NCI-H1105 treated with DMSO at 0.1 percent for 48 hours (cell line): ENCODE data around the gene UNC45B.
"Not testable (repeated sequence)": the region's sequence is repeated elsewhere in the genome, so short reads cannot be mapped to it uniquely, and the experiment has no call there.

Experiments used
- DNase-seq: peaks from one replicate; lab custom pipeline; 2025; lab: John Stamatoyannopoulos, UW

Gene UNC45B

GRCh38 chr17:35172321-35172720 lies 24.7 kb downstream of the UNC45B start:
- DNase-seq: not testable (repeated sequence)

GRCh38 chr17:35174835-35175334 lies 27.3 kb downstream of the UNC45B start:
- DNase-seq: no peak

GRCh38 chr17:35175638-35176415 lies 28.2 kb downstream of the UNC45B start:
- DNase-seq: no peak

- no peak for DNase-seq
These were observed 29.3 kb downstream of the UNC45B start for GRCh38 chr17:35176897-35177296.

GRCh38 chr17:35179379-35179778 lies 31.8 kb downstream of the UNC45B start:
- DNase-seq: not testable (repeated sequence)

- no peak for DNase-seq
These were observed 35.7 kb downstream of the UNC45B start for GRCh38 chr17:35183332-35183731.

- DNase-seq: no peak
These were observed 36.7 kb downstream of the UNC45B start for GRCh38 chr17:35184274-35184673.

- no peak for DNase-seq
These were observed 38.2 kb downstream of the UNC45B start for GRCh38 chr17:35185849-35186248.

- no peak for DNase-seq
These were observed 39.9 kb downstream of the UNC45B start for GRCh38 chr17:35187481-35187880.

- DNase-seq: no peak
These were observed 40.5 kb downstream of the UNC45B start for GRCh38 chr17:35188111-35188510.

- DNase-seq: no peak
These were observed 41.7 kb downstream of the UNC45B start for GRCh38 chr17:35189291-35189690.

GRCh38 chr17:35191001-35191695 lies 43.5 kb downstream of the UNC45B start:
- DNase-seq: no peak

- DNase-seq: no peak
These were observed 45.1 kb downstream of the UNC45B start for GRCh38 chr17:35192708-35193107.

GRCh38 chr17:35194001-35194400 lies 46.4 kb downstream of the UNC45B start, which contains the start of gene SLC35G3:
Gene SLC35G3 (minus strand): TSS chr17:35194393. CDS start chr17:35194307, 86 bp downstream.
- DNase-seq: not testable (repeated sequence)

GRCh38 chr17:35195062-35195461 lies 47.4 kb downstream of the UNC45B start:
- not testable (repeated sequence) for DNase-seq

GRCh38 chr17:35202582-35202981 lies 55.0 kb downstream of the UNC45B start:
- DNase-seq: not testable (repeated sequence)

GRCh38 chr17:35210741-35211140 lies 63.1 kb downstream of the UNC45B start:
- no peak for DNase-seq

- DNase-seq: no peak
These were observed 65.1 kb downstream of the UNC45B start for GRCh38 chr17:35212668-35213067.

GRCh38 chr17:35213412-35213940 lies 65.9 kb downstream of the UNC45B start:
- DNase-seq: no peak

GRCh38 chr17:35214192-35214591 lies 66.6 kb downstream of the UNC45B start:
- DNase-seq: no peak

GRCh38 chr17:35214631-35215273 lies 67.1 kb downstream of the UNC45B start:
- no peak for DNase-seq

- no peak for DNase-seq
These were observed 69.5 kb downstream of the UNC45B start for GRCh38 chr17:35217107-35217506.
